ENCODE measurements around the gene RHBDF1.

Gene RHBDF1

DNA sequence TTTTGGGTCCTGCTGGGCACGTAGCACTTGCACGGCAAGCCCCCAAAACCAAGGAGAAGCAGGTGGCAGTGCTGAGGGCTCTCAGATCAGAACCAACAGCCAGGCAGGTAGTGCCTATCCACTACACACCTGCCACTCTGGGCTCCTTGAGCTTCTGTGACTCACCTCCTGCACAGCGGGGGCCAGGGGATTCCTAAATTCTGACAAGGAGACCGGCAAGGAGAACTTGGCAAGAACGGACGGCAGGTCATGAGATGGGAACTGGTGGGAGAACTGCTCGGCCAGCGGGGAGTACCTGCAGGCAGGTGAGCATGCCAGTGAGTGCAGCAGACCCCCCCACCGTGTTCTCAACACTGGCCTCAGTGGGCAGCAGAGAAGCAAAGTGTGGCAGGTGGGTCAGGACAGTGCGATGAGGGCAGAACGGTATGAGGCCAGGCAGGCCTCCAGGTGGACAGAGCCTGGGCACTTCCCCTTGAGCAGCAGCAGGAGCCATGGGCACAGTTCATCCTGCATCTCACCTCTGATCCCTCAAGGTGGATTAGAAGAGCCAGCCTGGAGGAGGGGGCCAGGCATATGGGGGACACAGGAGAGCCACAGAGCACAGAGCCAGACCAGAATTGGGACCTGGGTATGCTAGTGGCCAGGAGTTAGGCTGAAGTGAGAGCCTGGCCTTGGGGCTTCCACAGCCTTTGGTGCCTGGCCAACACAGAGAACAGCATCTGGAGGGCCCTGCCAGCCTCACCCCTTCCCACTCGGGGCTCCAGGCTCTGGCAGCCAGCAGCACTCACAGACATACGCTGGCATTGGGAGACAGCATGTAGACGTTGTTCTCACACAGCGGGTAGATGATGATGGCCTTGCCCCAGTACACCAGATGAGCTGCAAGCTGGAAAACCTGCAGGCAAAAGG lies 20.3 kb upstream of the RHBDF1 start:
- TF ChIP-seq TOX (CRISPR knock-in tag; IDR thresholded peaks at IDR 0.05; ENCODE audit: borderline replicate concordance) = no peak
- no peak for TF ChIP-seq ZNF8 (CRISPR knock-in tag; IDR thresholded peaks at IDR 0.05)
- TF ChIP-seq, protein P1, sequence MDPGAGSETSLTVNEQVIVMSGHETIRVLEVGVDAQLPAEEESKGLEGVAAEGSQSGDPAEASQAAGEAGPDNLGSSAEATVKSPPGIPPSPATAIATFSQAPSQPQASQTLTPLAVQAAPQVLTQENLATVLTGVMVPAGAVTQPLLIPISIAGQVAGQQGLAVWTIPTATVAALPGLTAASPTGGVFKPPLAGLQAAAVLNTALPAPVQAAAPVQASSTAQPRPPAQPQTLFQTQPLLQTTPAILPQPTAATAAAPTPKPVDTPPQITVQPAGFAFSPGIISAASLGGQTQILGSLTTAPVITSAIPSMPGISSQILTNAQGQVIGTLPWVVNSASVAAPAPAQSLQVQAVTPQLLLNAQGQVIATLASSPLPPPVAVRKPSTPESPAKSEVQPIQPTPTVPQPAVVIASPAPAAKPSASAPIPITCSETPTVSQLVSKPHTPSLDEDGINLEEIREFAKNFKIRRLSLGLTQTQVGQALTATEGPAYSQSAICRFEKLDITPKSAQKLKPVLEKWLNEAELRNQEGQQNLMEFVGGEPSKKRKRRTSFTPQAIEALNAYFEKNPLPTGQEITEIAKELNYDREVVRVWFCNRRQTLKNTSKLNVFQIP (CRISPR knock-in tag; IDR thresholded peaks at IDR 0.05; ENCODE audit: borderline replicate concordance, low read depth) = no peak
- TF ChIP-seq, protein P2, sequence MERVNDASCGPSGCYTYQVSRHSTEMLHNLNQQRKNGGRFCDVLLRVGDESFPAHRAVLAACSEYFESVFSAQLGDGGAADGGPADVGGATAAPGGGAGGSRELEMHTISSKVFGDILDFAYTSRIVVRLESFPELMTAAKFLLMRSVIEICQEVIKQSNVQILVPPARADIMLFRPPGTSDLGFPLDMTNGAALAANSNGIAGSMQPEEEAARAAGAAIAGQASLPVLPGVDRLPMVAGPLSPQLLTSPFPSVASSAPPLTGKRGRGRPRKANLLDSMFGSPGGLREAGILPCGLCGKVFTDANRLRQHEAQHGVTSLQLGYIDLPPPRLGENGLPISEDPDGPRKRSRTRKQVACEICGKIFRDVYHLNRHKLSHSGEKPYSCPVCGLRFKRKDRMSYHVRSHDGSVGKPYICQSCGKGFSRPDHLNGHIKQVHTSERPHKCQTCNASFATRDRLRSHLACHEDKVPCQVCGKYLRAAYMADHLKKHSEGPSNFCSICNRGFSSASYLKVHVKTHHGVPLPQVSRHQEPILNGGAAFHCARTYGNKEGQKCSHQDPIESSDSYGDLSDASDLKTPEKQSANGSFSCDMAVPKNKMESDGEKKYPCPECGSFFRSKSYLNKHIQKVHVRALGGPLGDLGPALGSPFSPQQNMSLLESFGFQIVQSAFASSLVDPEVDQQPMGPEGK (CRISPR knock-in tag; IDR thresholded peaks at IDR 0.05; ENCODE audit: borderline replicate concordance) = no peak
- ATAC-seq = no peak

DNA sequence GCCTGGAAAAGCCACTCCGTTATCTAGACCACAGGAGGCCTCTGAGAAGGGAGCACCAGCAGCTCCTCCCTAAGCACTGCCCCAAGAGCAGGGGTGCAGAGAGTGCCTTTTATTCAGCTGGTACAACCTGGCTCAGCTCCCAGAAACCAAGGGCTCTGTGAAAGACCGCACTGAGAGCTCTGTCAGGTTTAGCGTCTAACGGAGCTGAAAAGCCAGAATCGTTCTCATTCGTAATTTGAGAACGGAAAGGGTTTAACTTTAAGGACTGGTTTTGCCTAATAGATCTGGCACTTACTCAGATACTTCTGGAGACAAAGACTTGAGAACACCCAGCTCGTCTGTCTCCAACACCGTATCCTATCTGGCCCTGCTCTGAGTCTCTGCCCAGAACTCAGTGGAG lies 19.1 kb upstream of the RHBDF1 start:
- TF ChIP-seq, protein P2 (CRISPR knock-in tag; IDR thresholded peaks at IDR 0.05; ENCODE audit: borderline replicate concordance) = no peak
- TF ChIP-seq SNAI2 (CRISPR knock-in tag; IDR thresholded peaks at IDR 0.05) (no peak), ZNF70 (CRISPR knock-in tag; IDR thresholded peaks at IDR 0.05) (no peak), GLIS3 (CRISPR knock-in tag; IDR thresholded peaks at IDR 0.05) (no peak), ESRRG (CRISPR knock-in tag; IDR thresholded peaks at IDR 0.05) (no peak), TCF4 (CRISPR knock-in tag; IDR thresholded peaks at IDR 0.05; ENCODE audit: borderline replicate concordance) (no peak), RARB (CRISPR knock-in tag; IDR thresholded peaks at IDR 0.05) (no peak), PPARA (CRISPR knock-in tag; IDR thresholded peaks at IDR 0.05; ENCODE audit: borderline replicate concordance) (no peak), OSR1 (CRISPR knock-in tag; IDR thresholded peaks at IDR 0.05) (no peak), BACH2 (CRISPR knock-in tag; IDR thresholded peaks at IDR 0.05; ENCODE audit: borderline replicate concordance) (no peak), ZNF565 (CRISPR knock-in tag; conservative IDR thresholded peaks at IDR 0.05; ENCODE audit: low read depth) (no peak)
- TF ChIP-seq, protein P3, sequence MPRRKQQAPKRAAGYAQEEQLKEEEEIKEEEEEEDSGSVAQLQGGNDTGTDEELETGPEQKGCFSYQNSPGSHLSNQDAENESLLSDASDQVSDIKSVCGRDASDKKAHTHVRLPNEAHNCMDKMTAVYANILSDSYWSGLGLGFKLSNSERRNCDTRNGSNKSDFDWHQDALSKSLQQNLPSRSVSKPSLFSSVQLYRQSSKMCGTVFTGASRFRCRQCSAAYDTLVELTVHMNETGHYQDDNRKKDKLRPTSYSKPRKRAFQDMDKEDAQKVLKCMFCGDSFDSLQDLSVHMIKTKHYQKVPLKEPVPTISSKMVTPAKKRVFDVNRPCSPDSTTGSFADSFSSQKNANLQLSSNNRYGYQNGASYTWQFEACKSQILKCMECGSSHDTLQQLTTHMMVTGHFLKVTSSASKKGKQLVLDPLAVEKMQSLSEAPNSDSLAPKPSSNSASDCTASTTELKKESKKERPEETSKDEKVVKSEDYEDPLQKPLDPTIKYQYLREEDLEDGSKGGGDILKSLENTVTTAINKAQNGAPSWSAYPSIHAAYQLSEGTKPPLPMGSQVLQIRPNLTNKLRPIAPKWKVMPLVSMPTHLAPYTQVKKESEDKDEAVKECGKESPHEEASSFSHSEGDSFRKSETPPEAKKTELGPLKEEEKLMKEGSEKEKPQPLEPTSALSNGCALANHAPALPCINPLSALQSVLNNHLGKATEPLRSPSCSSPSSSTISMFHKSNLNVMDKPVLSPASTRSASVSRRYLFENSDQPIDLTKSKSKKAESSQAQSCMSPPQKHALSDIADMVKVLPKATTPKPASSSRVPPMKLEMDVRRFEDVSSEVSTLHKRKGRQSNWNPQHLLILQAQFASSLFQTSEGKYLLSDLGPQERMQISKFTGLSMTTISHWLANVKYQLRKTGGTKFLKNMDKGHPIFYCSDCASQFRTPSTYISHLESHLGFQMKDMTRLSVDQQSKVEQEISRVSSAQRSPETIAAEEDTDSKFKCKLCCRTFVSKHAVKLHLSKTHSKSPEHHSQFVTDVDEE (CRISPR knock-in tag; IDR thresholded peaks at IDR 0.05) = no peak
- peak; percentile 33; the same call in 2 of the 3 replicates for ATAC-seq

DNA sequence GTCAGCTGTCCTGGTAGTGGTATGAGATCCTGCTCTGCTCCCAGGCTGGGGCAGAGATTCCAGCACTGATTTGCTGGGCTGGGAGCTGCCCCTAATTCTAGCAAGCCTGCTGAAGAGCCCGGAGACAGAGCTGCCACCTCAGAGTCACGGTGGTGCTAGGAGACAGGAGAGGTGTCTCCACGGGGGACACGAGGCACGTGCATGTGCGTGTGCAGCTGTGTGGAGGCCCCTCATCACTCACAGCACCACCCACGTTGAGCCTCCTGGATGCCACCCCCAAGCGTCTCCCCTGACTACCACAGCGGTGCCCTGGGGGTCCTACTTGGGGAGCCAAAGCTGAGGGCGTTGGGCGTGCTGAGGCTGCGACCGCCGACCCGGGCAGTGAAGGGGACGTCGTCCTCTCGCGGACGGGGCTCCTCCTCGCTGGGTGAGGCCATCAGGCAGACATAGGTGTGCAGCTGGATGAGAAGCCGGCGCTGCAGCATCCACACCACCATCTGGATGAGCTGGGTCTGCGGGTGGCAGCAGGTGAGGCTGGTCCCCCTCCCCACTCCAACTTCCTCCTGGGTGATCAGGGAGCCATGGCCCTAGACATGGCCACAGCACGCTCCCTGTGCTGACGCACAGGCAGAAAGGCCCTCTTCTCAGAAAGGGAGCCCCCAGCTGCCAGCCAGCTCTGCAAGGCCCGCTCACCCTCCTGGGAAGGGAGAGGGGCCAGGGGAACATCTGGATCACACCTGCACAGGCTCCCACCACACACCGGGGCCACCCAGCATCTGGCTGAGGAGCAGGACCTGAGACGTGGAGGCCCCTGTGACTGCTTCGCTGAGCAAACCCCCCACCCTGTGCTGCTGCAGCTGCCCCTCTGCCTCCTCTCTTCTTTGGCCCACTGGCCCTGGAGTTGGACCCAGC lies 17.2 kb upstream of the RHBDF1 start:
- ATAC-seq = no peak
- TF ChIP-seq, protein P1 (CRISPR knock-in tag; IDR thresholded peaks at IDR 0.05; ENCODE audit: borderline replicate concordance, low read depth) = no peak
- TF ChIP-seq TOX (CRISPR knock-in tag; IDR thresholded peaks at IDR 0.05; ENCODE audit: borderline replicate concordance) (no peak), CSDC2 (CRISPR knock-in tag; IDR thresholded peaks at IDR 0.05) (no peak), ZNF8 (CRISPR knock-in tag; IDR thresholded peaks at IDR 0.05) (no peak), ZNF565 (CRISPR knock-in tag; conservative IDR thresholded peaks at IDR 0.05; ENCODE audit: low read depth) (no peak), RARB (CRISPR knock-in tag; IDR thresholded peaks at IDR 0.05) (no peak), ZFP3 (CRISPR knock-in tag; IDR thresholded peaks at IDR 0.05) (no peak), ZFP30 (CRISPR knock-in tag; IDR thresholded peaks at IDR 0.05) (no peak), SNAI2 (CRISPR knock-in tag; IDR thresholded peaks at IDR 0.05) (no peak), GLIS3 (CRISPR knock-in tag; IDR thresholded peaks at IDR 0.05) (no peak), TCF4 (CRISPR knock-in tag; IDR thresholded peaks at IDR 0.05; ENCODE audit: borderline replicate concordance) (no peak), ZNF70 (CRISPR knock-in tag; IDR thresholded peaks at IDR 0.05) (no peak), ISL1 (CRISPR knock-in tag; IDR thresholded peaks at IDR 0.05) (no peak)
- TF ChIP-seq, protein P3 (CRISPR knock-in tag; IDR thresholded peaks at IDR 0.05) = no peak
